IMR-90 (cell line): Measurements from ENCODE around the gene PRLR. TPM values are rescaled to one million over a fixed set of nuclear protein-coding genes. Genes with fewer than 3 reads are reported as not detected.

ENCODE experiments used
- ATAC-seq: fragments of 200-7000 bp; cut with Tn5 transposase; 2 replicates; pipeline ENCODE4 v1.9.1; 2020; ENCODE audit warnings: low read depth, mild to moderate bottlenecking, moderate library complexity
- BruUV-seq: library from RNA; stranded (reverse); fragments of 400-500 nt; replicated peaks from 2 replicates; lab custom pipeline; 2021; lab: Mats Ljungman, UMichigan
- CTCF ChIA-PET: fragments of 300-600 bp; formaldehyde crosslinking; extraction: SDS; loops from one replicate; lab custom pipeline; 2021; ENCODE audit warnings: antibody characterized with exemption; lab: Yijun Ruan, JAX
- POLR2A ChIA-PET: fragments of 300-600 bp; sonication (Branson Sonifier 250); formaldehyde crosslinking; loops from one replicate; lab custom pipeline; 2022; ENCODE audit warnings: antibody characterized with exemption; ENCODE audit not compliant: unreplicated experiment; lab: Charles Lee
- DNase-seq: peaks from one replicate; pipeline ENCODE4 v3.0.0; 2013
- H2AFZ ChIP-seq: replicated peaks from 2 replicates; pipeline ENCODE3; 2013; ENCODE audit warnings: low read length, mild to moderate bottlenecking; ENCODE audit not compliant: poor library complexity
- H2AK5ac ChIP-seq: 2 replicates; pipeline ENCODE4 v1.6.1; 2013; ENCODE audit warnings: low read depth, low read length, inconsistent platforms
- H2AK9ac ChIP-seq: replicated peaks from 2 replicates; pipeline ENCODE3; 2013; ENCODE audit warnings: mild to moderate bottlenecking, low read depth, low read length, moderate library complexity; ENCODE audit not compliant: poor library complexity
- H2BK120ac ChIP-seq: 2 replicates; pipeline ENCODE4 v1.6.1; 2013; ENCODE audit warnings: low read depth, low read length, inconsistent platforms
- H2BK15ac ChIP-seq: 3 replicates; pipeline ENCODE4 v1.6.1; 2013; ENCODE audit warnings: low read depth, low read length, inconsistent platforms
- H2BK20ac ChIP-seq: 2 replicates; pipeline ENCODE4 v1.6.1; 2013; ENCODE audit warnings: low read depth, mild to moderate bottlenecking, inconsistent platforms, low read length, moderate library complexity
- H2BK5ac ChIP-seq: 2 replicates; pipeline ENCODE4 v1.6.1; 2013; ENCODE audit warnings: mild to moderate bottlenecking, low read depth, low read length, inconsistent platforms; ENCODE audit not compliant: poor library complexity, severe bottlenecking
- H3K14ac ChIP-seq: replicated peaks from 2 replicates; pipeline ENCODE4 v1.6.1; 2013; ENCODE audit warnings: low read depth, low read length, inconsistent platforms
- H3K18ac ChIP-seq: 2 replicates; pipeline ENCODE4 v1.6.1; 2013; ENCODE audit warnings: low read depth, low read length, control low read depth
- H3K23ac ChIP-seq: 2 replicates; pipeline ENCODE4 v1.6.1; 2013; ENCODE audit warnings: low read depth, low read length, inconsistent platforms
- H3K27ac ChIP-seq: 2 replicates; pipeline ENCODE4 v1.5.1; 2013; ENCODE audit warnings: mild to moderate bottlenecking, control low read depth, low read length; ENCODE audit not compliant: insufficient read depth
- H3K27me3 ChIP-seq: 2 replicates; pipeline ENCODE4 v1.6.1; 2013; ENCODE audit warnings: low read length; ENCODE audit not compliant: control insufficient read depth, insufficient read depth
- H3K36me3 ChIP-seq: 2 replicates; pipeline ENCODE4 v1.6.1; 2013; ENCODE audit warnings: low read length, mixed read lengths; ENCODE audit not compliant: control insufficient read depth, insufficient read depth
- H3K4ac ChIP-seq: 2 replicates; pipeline ENCODE4 v1.6.1; 2013; ENCODE audit warnings: low read depth, low read length, inconsistent platforms
- H3K4me1 ChIP-seq: 2 replicates; pipeline ENCODE4 v1.6.1; 2013; ENCODE audit warnings: low read length, mixed read lengths; ENCODE audit not compliant: control insufficient read depth, insufficient read depth
- H3K4me2 ChIP-seq: 2 replicates; pipeline ENCODE4 v1.6.1; 2013; ENCODE audit warnings: low read depth, mild to moderate bottlenecking, control low read depth, low read length, moderate library complexity
- H3K4me3 ChIP-seq: 2 replicates; pipeline ENCODE4 v1.5.1; 2013; ENCODE audit warnings: low read depth, mild to moderate bottlenecking, control low read depth, low read length, moderate library complexity; ENCODE audit not compliant: insufficient read depth
- H3K56ac ChIP-seq: 2 replicates; pipeline ENCODE4 v1.6.1; 2013; ENCODE audit warnings: low read length, inconsistent platforms; ENCODE audit not compliant: insufficient read depth; ENCODE audit errors: extremely low read depth
- H3K79me1 ChIP-seq, 2 experiments: 2 replicates each; pipeline ENCODE4 v1.6.1; 2013; ENCODE audit warnings: low read length in 2 of 2, inconsistent platforms in 1 of 2, low read depth in 1 of 2
- H3K9ac ChIP-seq: 2 replicates; pipeline ENCODE4 v1.6.1; 2013; ENCODE audit warnings: low read depth, low read length, control low read depth
- H3K9me1 ChIP-seq: 2 replicates; pipeline ENCODE4 v1.6.1; 2013; ENCODE audit warnings: low read length, inconsistent platforms; ENCODE audit not compliant: insufficient read depth
- H3K9me3 ChIP-seq: 2 replicates; pipeline ENCODE4 v1.6.1; 2013; ENCODE audit warnings: low read length; ENCODE audit not compliant: control insufficient read depth, insufficient read depth
- H4K20me1 ChIP-seq: 2 replicates; pipeline ENCODE4 v1.6.1; 2013; ENCODE audit warnings: low read length, inconsistent platforms; ENCODE audit not compliant: insufficient read depth
- H4K5ac ChIP-seq: 2 replicates; pipeline ENCODE4 v1.6.1; 2013; ENCODE audit warnings: mild to moderate bottlenecking, low read depth, low read length, control low read depth
- H4K8ac ChIP-seq, 2 experiments: 2 replicates each; pipeline ENCODE4 v1.6.1; 2013; ENCODE audit warnings: low read depth in 2 of 2, low read length in 2 of 2, control low read depth in 1 of 2, inconsistent platforms in 1 of 2
- H4K91ac ChIP-seq: 2 replicates; pipeline ENCODE4 v1.6.1; 2013; ENCODE audit warnings: low read depth, low read length, inconsistent platforms; ENCODE audit not compliant: insufficient read depth
- BHLHE40 ChIP-seq: fragments of 150-350 bp; IDR thresholded peaks from 2 replicates; pipeline ENCODE4 v1.6.1; 2016; ENCODE audit warnings: mild to moderate bottlenecking, low read depth, low read length
- CEBPB ChIP-seq: IDR thresholded peaks from 2 replicates; pipeline ENCODE4 v1.6.1; 2012; ENCODE audit warnings: low read depth, low read length, improper control_type of control experiment
- CHD1 ChIP-seq: IDR thresholded peaks from 2 replicates; pipeline ENCODE4 v1.6.1; 2012; ENCODE audit warnings: low read depth, low read length, improper control_type of control experiment
- CTCF ChIP-seq: conservative IDR thresholded peaks from 2 replicates; pipeline ENCODE4 v1.5.1; 2012; ENCODE audit warnings: mild to moderate bottlenecking, low read depth, low read length, improper control_type of control experiment
- ELK1 ChIP-seq: fragments of 150-350 bp; IDR thresholded peaks from 2 replicates; pipeline ENCODE4 v1.6.1; 2016; ENCODE audit warnings: low read depth, mild to moderate bottlenecking, low read length, moderate library complexity, borderline replicate concordance
- FOS ChIP-seq: fragments of 150-350 bp; IDR thresholded peaks from 2 replicates; pipeline ENCODE4 v1.6.1; 2016; ENCODE audit warnings: low read depth, low read length
- MAFK ChIP-seq: IDR thresholded peaks from 2 replicates; pipeline ENCODE4 v1.6.1; 2012; ENCODE audit warnings: low read depth, low read length, improper control_type of control experiment
- MAZ ChIP-seq: IDR thresholded peaks from 2 replicates; pipeline ENCODE4 v1.6.1; 2012; ENCODE audit warnings: low read depth, mild to moderate bottlenecking, low read length, improper control_type of control experiment, moderate library complexity, borderline replicate concordance
- MXI1 ChIP-seq: IDR thresholded peaks from 2 replicates; pipeline ENCODE4 v1.6.1; 2012; ENCODE audit warnings: low read depth, mild to moderate bottlenecking, low read length, moderate library complexity, borderline replicate concordance
- NFE2L2 ChIP-seq: fragments of 150-350 bp; IDR thresholded peaks from 2 replicates; pipeline ENCODE4 v1.6.1; 2016; ENCODE audit warnings: low read depth, mild to moderate bottlenecking, low read length
- POLR2A ChIP-seq: IDR thresholded peaks from 2 replicates; pipeline ENCODE4 v1.6.1; 2012; ENCODE audit warnings: mild to moderate bottlenecking, low read depth, low read length
- RAD21 ChIP-seq: IDR thresholded peaks from 2 replicates; pipeline ENCODE4 v1.6.1; 2012; ENCODE audit warnings: low read length, improper control_type of control experiment
- RCOR1 ChIP-seq: IDR thresholded peaks from 2 replicates; pipeline ENCODE4 v1.6.1; 2012; ENCODE audit warnings: mild to moderate bottlenecking, low read length, improper control_type of control experiment; ENCODE audit not compliant: insufficient replicate concordance
- RFX5 ChIP-seq: IDR thresholded peaks from 2 replicates; pipeline ENCODE4 v1.8.0; 2012; ENCODE audit warnings: low read depth, mild to moderate bottlenecking, low read length, moderate library complexity
- SMC3 ChIP-seq: fragments of 150-350 bp; IDR thresholded peaks from 2 replicates; pipeline ENCODE4 v1.6.1; 2016; ENCODE audit warnings: low read depth, mild to moderate bottlenecking, antibody characterized with exemption, low read length, moderate library complexity
- USF2 ChIP-seq: fragments of 150-350 bp; IDR thresholded peaks from 2 replicates; pipeline ENCODE4 v1.6.1; 2017; ENCODE audit warnings: mild to moderate bottlenecking, antibody characterized with exemption, low read length, low read depth
- WGBS, 2 experiments: methylation state at CpG; one replicate each; pipeline versions ENCODE4 v1.1.5 to v1.1.7; 2013; ENCODE audit warnings: missing lambda C conversion rate in 2 of 2; ENCODE audit not compliant: insufficient read length in 1 of 2; ENCODE audit errors: extremely low coverage in 2 of 2; 5-methylcytosine and 5-hydroxymethylcytosine counted together
- dilution Hi-C: fragments of 300-500 bp; cut with HindIII; formaldehyde crosslinking; loops from one replicate; pipeline ENCODE4 v1.14.3; 2018; ENCODE audit warnings: low sequenced_read_pairs; ENCODE audit not compliant: unreplicated experiment
- in situ Hi-C: fragments of 300-500 bp; cut with MboI; formaldehyde crosslinking; loops from 3 replicates; pipeline ENCODE4 v1.14.3; 2019; ENCODE audit warnings: low sequenced_read_pairs, inconsistent platforms, mixed read lengths
- intact Hi-C: fragments of 100-400 bp; cut with micrococcal nuclease; formaldehyde crosslinking; loops from 2 replicates; pipeline ENCODE4 v1.10.0; 2022
- polyA plus RNA-seq, 3 experiments: library from polyadenylated mRNA; depleted of rRNA; stranded (reverse); fragments of >200 nt; gene quantifications; 2 replicates each; pipeline ENCODE4 v1.2.3, GENCODE V29; 2012; ENCODE audit warnings: low replicate concordance in 1 of 3
- total RNA-seq: library from RNA; depleted of rRNA; stranded (reverse); fragments of >200 nt; gene quantifications from 2 replicates; pipeline ENCODE4 v1.2.3, GENCODE V29; 2012

The PRLR gene
- total and polyA plus RNA-seq, 2 of the 4 experiments (the other 2 are of a cell fraction) = 0.24 to 0.54 TPM

GRCh38 chr5:35009657-35010056 is 220.6 kb downstream of the PRLR start:
- Histone ChIP-seq H2AK5ac (0 out of 2 replicates have a peak overlapping the region, but pooled peaks have one; percentile 9), H3K14ac (no peak overlapping the region), H2BK120ac (no peak overlapping the region), H3K27ac (peak overlapping the region; percentile 59; the same call in 1 of the 2 replicates), H3K9me1 (no peaks in the 10 kb centered on the region), H3K23ac (no peak overlapping the region), H3K4me3 (no peak overlapping the region), H3K36me3 (no peaks in the 10 kb centered on the region), H2BK15ac (no peak overlapping the region), H3K4me2 (peak overlapping the region; percentile 9; the same call in 1 of the 2 replicates), H3K9ac (no peak overlapping the region), H2AFZ (no peak overlapping the region), H4K8ac (no peak overlapping the region), H3K4me1 (peaks cover 3% of the 10 kb centered on the region), H3K79me1 (no peaks in the 10 kb centered on the region), H4K20me1 (no peaks in the 10 kb centered on the region), H2BK5ac (peak overlapping the region; percentile 71), H2BK20ac (no peak overlapping the region), H3K27me3 (peaks cover 3% of the 10 kb centered on the region; the same call in 1 of the 2 replicates), H3K56ac (no peak overlapping the region), H3K18ac (peak overlapping the region; percentile 27), H4K5ac (peak overlapping the region; percentile 13; the same call in 1 of the 2 replicates), H4K91ac (no peak overlapping the region), H2AK9ac (no peak overlapping the region), H3K9me3 (no peaks in the 10 kb centered on the region), H3K4ac (no peak overlapping the region)
- intact Hi-C loops (no loop called here), in situ Hi-C loops (loop anchor here (10.0 kb wide), 1 partner anchor 535 kb away; no protein-coding TSS in a partner anchor), dilution Hi-C loops (no loop called here)
- ATAC-seq = peak; percentile 78
- TF ChIP-seq USF2 = no peak
- no peak for TF ChIP-seq RFX5
- no peak for TF ChIP-seq FOS
- TF ChIP-seq ELK1 = no peak
- no peak for TF ChIP-seq BHLHE40
- no peak for TF ChIP-seq RAD21
- no peak for TF ChIP-seq POLR2A
- no peak for TF ChIP-seq RCOR1
- no peak for TF ChIP-seq NFE2L2
- no peak for TF ChIP-seq CHD1
- no peak for TF ChIP-seq MXI1
- TF ChIP-seq MAFK = no peak
- no peak for TF ChIP-seq CTCF
- no peak for TF ChIP-seq SMC3
- no peak for TF ChIP-seq CEBPB
- TF ChIP-seq MAZ = no peak
- ChIA-PET CTCF (no interaction called here), POLR2A (no interaction called here)
- peak; percentile 41 for DNase-seq
- no TSS peak for BruUV-seq
- no CpG with 5 or more reads among the region's 3 CpGs for WGBS, 2 experiments
